Activated B cell treated with CpG ODN at 0.5 μM for 24 hours (primary cell): ENCODE measurements around the gene PHYH. TPM values are rescaled to one million over a fixed set of nuclear protein-coding genes. Genes with fewer than 3 reads are reported as not detected.
"Not testable (repeated sequence)": the region's sequence is repeated elsewhere in the genome, so short reads cannot be mapped to it uniquely, and the experiment has no call there.

Experiments
- ATAC-seq: fragments of 200-7000 bp; cut with Tn5 transposase; one replicate; pipeline ENCODE4 v1.10.0; 2021; ENCODE audit warnings: low read depth, mild to moderate bottlenecking, moderate library complexity
- CTCF ChIA-PET: fragments of 350-600 bp; sonication (Branson Sonifier 250); formaldehyde crosslinking; loops from one replicate; lab custom pipeline; 2021; ENCODE audit warnings: antibody characterized with exemption; lab: Charles Lee
- POLR2A ChIA-PET: fragments of 350-600 bp; sonication (Branson Sonifier 250); formaldehyde crosslinking; loops from one replicate; lab custom pipeline; 2021; ENCODE audit warnings: antibody characterized with exemption; lab: Charles Lee
- DNase-seq: peaks from one replicate; pipeline ENCODE4 v3.0.0; 2022
- H3K27ac Mint-ChIP-seq: one replicate; pipeline ENCODE4 v1.8.0; 2020; ENCODE audit warnings: mixed read lengths
- H3K27me3 Mint-ChIP-seq: one replicate; pipeline ENCODE4 v1.8.0; 2021; ENCODE audit warnings: mixed read lengths
- H3K36me3 Mint-ChIP-seq: one replicate; pipeline ENCODE4 v1.8.0; 2021; ENCODE audit warnings: low read depth, mixed read lengths
- H3K4me1 Mint-ChIP-seq: one replicate; pipeline ENCODE4 v1.8.0; 2021; ENCODE audit warnings: mixed read lengths
- H3K4me3 Mint-ChIP-seq: one replicate; pipeline ENCODE4 v1.8.0; 2020; ENCODE audit warnings: mild to moderate bottlenecking, mixed read lengths
- H3K9me3 Mint-ChIP-seq: one replicate; pipeline ENCODE4 v1.8.0; 2020; ENCODE audit warnings: mixed read lengths
- intact Hi-C: fragments of 100-400 bp; cut with micrococcal nuclease; formaldehyde crosslinking; loops from one replicate; pipeline ENCODE4 v1.15.1; 2024
- total RNA-seq: library from RNA; stranded (reverse); gene quantifications from 2 replicates; pipeline ENCODE4 v1.2.3, GENCODE V29; 2022
- TF ChIP-seq, protein P1 (sequence below): fragments of 200-600 bp; IDR thresholded peaks from one replicate; pipeline ENCODE4 v1.8.0; 2022; ENCODE audit warnings: antibody characterized with exemption, mild to moderate bottlenecking

The PHYH gene
- total RNA-seq, 1 donor from 2014 or later = 10.4 TPM

DNA sequence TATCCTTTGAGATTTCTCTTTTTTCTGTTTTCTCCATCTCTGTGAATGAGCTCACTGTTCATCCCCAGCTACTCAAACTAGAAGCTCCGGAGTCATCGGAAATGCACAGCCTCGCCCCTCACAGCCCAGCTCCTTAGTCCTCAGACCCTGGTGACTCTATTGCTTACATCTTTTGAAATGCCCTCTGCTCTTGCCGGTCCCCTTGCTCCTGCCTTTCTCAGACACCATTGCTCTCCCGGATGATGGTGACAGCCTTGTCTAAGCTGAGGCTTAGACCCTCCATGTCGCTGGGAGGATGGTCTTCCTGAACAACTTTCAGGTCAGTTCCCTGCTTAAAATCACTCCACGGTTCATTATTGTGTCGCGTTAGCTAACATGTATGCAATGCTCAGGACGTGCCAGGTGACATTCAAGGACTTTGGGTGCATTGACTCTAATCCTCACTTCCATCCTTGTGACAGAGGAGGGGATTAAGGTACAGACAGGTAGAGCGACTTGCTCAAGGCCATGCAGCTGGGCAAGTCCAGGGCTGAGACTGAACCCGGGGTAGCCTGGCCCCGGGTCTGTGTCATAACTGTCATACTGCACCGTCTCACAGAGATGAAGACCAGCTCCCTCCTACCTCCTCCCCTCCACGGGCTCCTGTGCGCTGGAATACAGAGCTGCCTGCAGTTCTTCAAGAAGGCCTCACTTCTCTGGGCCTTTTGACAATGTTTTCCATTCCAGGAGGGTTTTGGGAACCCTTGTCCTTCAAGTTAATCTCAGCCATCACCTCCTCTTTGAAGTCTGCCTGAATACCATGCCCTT lies 61.4 kb downstream of the PHYH start:
- Mint-ChIP-seq H3K9me3 (no peaks in the 10 kb centered on the region), H3K27me3 (peaks cover 2% of the 10 kb centered on the region), H3K27ac (no peak overlapping the region), H3K36me3 (no peaks in the 10 kb centered on the region), H3K4me1 (no peaks in the 10 kb centered on the region), H3K4me3 (no peak overlapping the region)
- ATAC-seq (no peak), DNase-seq (no peak)
- TF ChIP-seq, protein P1, sequence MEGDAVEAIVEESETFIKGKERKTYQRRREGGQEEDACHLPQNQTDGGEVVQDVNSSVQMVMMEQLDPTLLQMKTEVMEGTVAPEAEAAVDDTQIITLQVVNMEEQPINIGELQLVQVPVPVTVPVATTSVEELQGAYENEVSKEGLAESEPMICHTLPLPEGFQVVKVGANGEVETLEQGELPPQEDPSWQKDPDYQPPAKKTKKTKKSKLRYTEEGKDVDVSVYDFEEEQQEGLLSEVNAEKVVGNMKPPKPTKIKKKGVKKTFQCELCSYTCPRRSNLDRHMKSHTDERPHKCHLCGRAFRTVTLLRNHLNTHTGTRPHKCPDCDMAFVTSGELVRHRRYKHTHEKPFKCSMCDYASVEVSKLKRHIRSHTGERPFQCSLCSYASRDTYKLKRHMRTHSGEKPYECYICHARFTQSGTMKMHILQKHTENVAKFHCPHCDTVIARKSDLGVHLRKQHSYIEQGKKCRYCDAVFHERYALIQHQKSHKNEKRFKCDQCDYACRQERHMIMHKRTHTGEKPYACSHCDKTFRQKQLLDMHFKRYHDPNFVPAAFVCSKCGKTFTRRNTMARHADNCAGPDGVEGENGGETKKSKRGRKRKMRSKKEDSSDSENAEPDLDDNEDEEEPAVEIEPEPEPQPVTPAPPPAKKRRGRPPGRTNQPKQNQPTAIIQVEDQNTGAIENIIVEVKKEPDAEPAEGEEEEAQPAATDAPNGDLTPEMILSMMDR = no peak
- POLR2A ChIA-PET = no interaction called here
- CTCF ChIA-PET = no interaction called here
- intact Hi-C loops = no loop called here

DNA sequence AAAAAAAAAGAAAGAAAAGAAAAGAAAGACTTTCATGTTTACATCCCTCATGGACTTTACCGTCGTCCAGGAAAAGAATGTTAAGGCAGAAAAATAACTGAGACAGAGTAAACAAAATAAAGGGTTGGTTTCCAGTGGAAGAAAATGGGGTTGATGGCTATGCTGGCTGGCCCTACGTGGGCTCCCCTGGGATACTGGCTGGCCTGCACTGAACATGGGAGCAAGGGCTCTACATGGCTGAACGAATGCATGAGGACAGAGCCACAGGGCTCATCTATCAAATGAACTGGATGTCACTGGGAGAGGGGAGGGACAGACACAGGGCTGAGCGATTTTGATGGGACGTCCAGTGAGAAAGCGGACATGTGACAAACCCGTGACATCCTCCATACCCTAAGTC lies 63.2 kb downstream of the PHYH start:
- ATAC-seq (no peak), DNase-seq (no peak)
- no peaks in the 10 kb centered on the region for H3K4me1 Mint-ChIP-seq
- H3K9me3 Mint-ChIP-seq = no peaks in the 10 kb centered on the region
- TF ChIP-seq, protein P1 = no peak
- intact Hi-C loops = no loop called here
- POLR2A ChIA-PET = no interaction called here
- peaks cover 2% of the 10 kb centered on the region for H3K27me3 Mint-ChIP-seq
- no peak overlapping the region for H3K27ac Mint-ChIP-seq
- H3K36me3 Mint-ChIP-seq = no peaks in the 10 kb centered on the region
- CTCF ChIA-PET = no interaction called here
- H3K4me3 Mint-ChIP-seq = no peak overlapping the region

DNA sequence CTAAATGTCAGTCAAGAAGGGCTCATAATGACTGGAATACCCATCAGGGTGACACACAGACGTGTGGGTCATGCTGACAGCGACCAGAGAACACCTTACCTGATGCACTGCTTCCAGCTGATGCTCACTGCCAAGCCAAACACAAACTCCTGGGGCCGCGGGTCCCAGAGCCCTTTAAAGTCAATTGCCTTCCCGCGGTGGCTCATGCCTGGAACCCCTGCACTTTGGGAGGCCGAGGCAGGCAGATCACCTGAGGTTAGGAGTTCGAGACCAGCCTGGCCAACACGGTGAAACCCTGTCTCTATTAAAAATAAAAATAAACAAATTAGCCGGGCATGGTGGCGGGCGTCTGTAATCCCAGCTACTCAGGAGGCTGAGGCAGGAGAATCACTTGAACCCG lies 65.1 kb downstream of the PHYH start:
- CTCF ChIA-PET, H3K36me3 Mint-ChIP-seq, intact Hi-C loops, H3K4me1 Mint-ChIP-seq, POLR2A ChIA-PET, H3K9me3 Mint-ChIP-seq, H3K27ac Mint-ChIP-seq, DNase-seq, ATAC-seq, H3K4me3 Mint-ChIP-seq, H3K27me3 Mint-ChIP-seq: not testable (repeated sequence)

DNA sequence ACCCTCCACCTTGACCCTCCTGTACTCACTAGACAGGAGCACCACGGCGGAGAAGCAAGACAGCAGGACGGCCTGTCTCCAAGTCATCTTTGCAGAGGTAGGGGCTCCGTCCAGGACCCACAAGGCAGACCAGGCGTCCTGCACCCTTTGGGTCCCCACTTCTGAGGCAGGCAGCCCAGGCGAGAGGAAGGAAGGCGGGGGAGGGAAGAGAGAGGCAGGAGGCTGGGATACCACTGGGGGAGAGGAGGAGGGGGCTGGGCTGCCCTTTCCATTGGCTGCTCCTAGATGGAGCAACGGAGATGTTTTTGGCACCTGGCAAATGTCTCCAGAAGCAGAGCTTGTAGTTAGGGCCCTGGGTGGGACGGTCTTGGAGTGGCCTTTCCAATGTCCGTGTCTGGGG lies 65.7 kb downstream of the PHYH start, which contains the start of gene UCMA:
Gene UCMA, minus strand, starts transcription at position 203 of the 400 bp plus-strand sequence. Its CDS starts 116 bp downstream, at position 87.
- H3K27me3 Mint-ChIP-seq = peaks cover 2% of the 10 kb centered on the region
- H3K4me3 Mint-ChIP-seq = no peak within 1 kb of the TSS
- intact Hi-C loops = no loop called here
- H3K36me3 Mint-ChIP-seq = no peaks in the 10 kb centered on the region
- H3K4me1 Mint-ChIP-seq = no peaks in the 10 kb centered on the region
- TF ChIP-seq, protein P1 = no peak
- ChIA-PET CTCF (no interaction called here), POLR2A (no interaction called here)
- no peak within 1 kb of the TSS for H3K27ac Mint-ChIP-seq
- no peaks in the 10 kb centered on the region for H3K9me3 Mint-ChIP-seq
- ATAC-seq = no peak
- no peak for DNase-seq

DNA sequence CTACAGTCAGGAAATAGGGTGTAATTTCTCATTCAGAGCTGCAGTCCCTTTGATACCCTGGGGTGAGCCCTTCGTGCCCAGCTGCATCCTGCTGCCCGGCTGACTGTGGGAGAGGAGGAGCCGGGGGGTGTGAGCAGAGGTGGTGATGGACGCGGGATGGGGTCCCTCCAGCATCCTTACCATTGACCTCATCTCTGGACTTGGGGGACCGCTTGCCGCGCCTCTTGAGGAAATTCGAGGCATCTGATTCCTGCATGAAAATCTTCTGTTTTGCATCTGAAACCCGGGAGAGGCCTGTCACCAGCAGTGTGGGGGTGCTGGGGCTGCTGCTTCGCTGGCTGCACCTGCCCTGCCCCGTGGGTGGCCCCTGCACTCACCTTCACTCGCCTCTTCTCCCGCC lies 66.5 kb downstream of the PHYH start:
- DNase-seq (no peak), ATAC-seq (no peak)
- Mint-ChIP-seq H3K9me3 (no peaks in the 10 kb centered on the region), H3K4me3 (no peak overlapping the region), H3K27me3 (peaks cover 2% of the 10 kb centered on the region), H3K36me3 (no peaks in the 10 kb centered on the region), H3K4me1 (no peaks in the 10 kb centered on the region), H3K27ac (no peak overlapping the region)
- CTCF ChIA-PET = no interaction called here
- POLR2A ChIA-PET = no interaction called here
- TF ChIP-seq, protein P1 = no peak
- intact Hi-C loops = no loop called here
